Ramos (cell line): ENCODE results near the gene FSD1L.
"Not testable (repeated sequence)": the region's sequence is repeated elsewhere in the genome, so short reads cannot be mapped to it uniquely, and the experiment has no call there.

Experiments used
- in situ Hi-C: fragments of 300-500 bp; cut with MboI; formaldehyde crosslinking; loops from one replicate; pipeline ENCODE4 v1.14.3; 2022; ENCODE audit warnings: low sequenced_read_pairs; ENCODE audit not compliant: unreplicated experiment

Gene FSD1L

GRCh38 chr9:105522618-105523385, 75.0 kb downstream of the FSD1L start:
- in situ Hi-C loops, result not testable (repeated sequence)

- in situ Hi-C loops, result no loop called here
Observed at GRCh38 chr9:105531530-105531929, 83.7 kb downstream of the FSD1L start.

- in situ Hi-C loops, result no loop called here
Observed at GRCh38 chr9:105535920-105536668, 88.3 kb downstream of the FSD1L start.

GRCh38 chr9:105539452-105539851, 91.6 kb downstream of the FSD1L start:
- in situ Hi-C loops, result no loop called here

GRCh38 chr9:105541838-105542237, 94.0 kb downstream of the FSD1L start:
- in situ Hi-C loops, result no loop called here

GRCh38 chr9:105554042-105554441, 106.2 kb downstream of the FSD1L start:
- in situ Hi-C loops, result no loop called here

- in situ Hi-C loops, result no loop called here
Observed at GRCh38 chr9:105557804-105558610, 110.2 kb downstream of the FSD1L start, which contains the start of gene FKTN. TSS of gene FKTN (plus strand) at chr9:105558131. CDS start at chr9:105575033, 16,902 bp downstream.

- in situ Hi-C loops, result no loop called here
Observed at GRCh38 chr9:105572455-105572854, 124.6 kb downstream of the FSD1L start.

GRCh38 chr9:105579952-105580351, 132.1 kb downstream of the FSD1L start:
- in situ Hi-C loops, result not testable (repeated sequence)

GRCh38 chr9:105581550-105581949, 133.7 kb downstream of the FSD1L start:
- in situ Hi-C loops, result not testable (repeated sequence)

GRCh38 chr9:105593145-105593544, 145.3 kb downstream of the FSD1L start:
- in situ Hi-C loops, result no loop called here
